UCSD-AML1 (cell line): ENCODE results near the gene UGT1A10.

Experiments used
- DNase-seq: peaks from one replicate; lab custom pipeline; 2025; ENCODE audit not compliant: unreplicated experiment; lab: John Stamatoyannopoulos, UW

Gene UGT1A10

GRCh38 chr2:233801357-233802131 lies 165.3 kb downstream of the UGT1A10 start:
- no peak for DNase-seq

GRCh38 chr2:233802132-233802815 lies 166.0 kb downstream of the UGT1A10 start:
- no peak for DNase-seq

- DNase-seq = no peak
Measured at GRCh38 chr2:233803292-233803911, 167.2 kb downstream of the UGT1A10 start.

- DNase-seq = no peak
Measured at GRCh38 chr2:233803994-233804393, 167.7 kb downstream of the UGT1A10 start.

GRCh38 chr2:233807215-233807865 lies 171.1 kb downstream of the UGT1A10 start:
- DNase-seq = no peak

- no peak for DNase-seq
Measured at GRCh38 chr2:233807966-233808935, 172.0 kb downstream of the UGT1A10 start.

- no peak for DNase-seq
Measured at GRCh38 chr2:233810385-233810784, 174.1 kb downstream of the UGT1A10 start.

- no peak for DNase-seq
Measured at GRCh38 chr2:233811087-233811486, 174.8 kb downstream of the UGT1A10 start.

- DNase-seq = no peak
Measured at GRCh38 chr2:233811732-233812131, 175.5 kb downstream of the UGT1A10 start.

- no peak for DNase-seq
Measured at GRCh38 chr2:233813236-233814055, 177.2 kb downstream of the UGT1A10 start.

GRCh38 chr2:233814056-233814835 lies 178.0 kb downstream of the UGT1A10 start:
- DNase-seq = no peak

- DNase-seq = no peak
Measured at GRCh38 chr2:233815861-233816260, 179.6 kb downstream of the UGT1A10 start.

GRCh38 chr2:233816334-233816733 lies 180.1 kb downstream of the UGT1A10 start:
- DNase-seq = no peak

GRCh38 chr2:233816771-233817170 lies 180.5 kb downstream of the UGT1A10 start:
- no peak for DNase-seq

GRCh38 chr2:233817361-233817911 lies 181.2 kb downstream of the UGT1A10 start:
- DNase-seq = no peak

- DNase-seq = no peak
Measured at GRCh38 chr2:233817995-233818638, 181.9 kb downstream of the UGT1A10 start.

GRCh38 chr2:233818639-233819621 lies 182.7 kb downstream of the UGT1A10 start:
- no peak for DNase-seq
